ENCODE data around the gene EPN3.

EPN3 gene

DNA sequence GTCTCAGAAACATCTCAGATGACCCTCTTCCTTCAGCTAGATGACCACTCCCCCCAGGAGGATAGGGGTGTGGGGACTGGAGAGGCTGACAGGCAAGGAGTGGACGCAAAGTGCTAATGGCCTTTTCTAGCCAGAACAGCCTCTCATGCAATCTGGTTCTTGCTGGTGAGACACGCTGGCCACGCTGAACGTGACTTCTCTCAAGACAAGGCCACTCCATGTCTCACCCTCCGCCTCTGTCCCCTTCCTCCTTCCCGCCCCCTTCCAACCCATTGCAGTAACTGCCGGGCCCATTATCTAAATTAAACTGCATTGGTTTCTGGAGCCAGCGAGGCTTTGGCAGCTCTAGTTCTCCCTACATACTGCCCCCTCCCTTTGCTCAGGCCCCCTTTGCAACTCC lies 37.5 kb downstream of the EPN3 start:
- TF ChIP-seq, protein P1, sequence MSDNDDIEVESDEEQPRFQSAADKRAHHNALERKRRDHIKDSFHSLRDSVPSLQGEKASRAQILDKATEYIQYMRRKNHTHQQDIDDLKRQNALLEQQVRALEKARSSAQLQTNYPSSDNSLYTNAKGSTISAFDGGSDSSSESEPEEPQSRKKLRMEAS (IDR thresholded peaks at IDR 0.05) = no peak
- TF ChIP-seq TCF12 (IDR thresholded peaks at IDR 0.05; ENCODE audit: low read depth) = no peak
- TF ChIP-seq, protein P2, sequence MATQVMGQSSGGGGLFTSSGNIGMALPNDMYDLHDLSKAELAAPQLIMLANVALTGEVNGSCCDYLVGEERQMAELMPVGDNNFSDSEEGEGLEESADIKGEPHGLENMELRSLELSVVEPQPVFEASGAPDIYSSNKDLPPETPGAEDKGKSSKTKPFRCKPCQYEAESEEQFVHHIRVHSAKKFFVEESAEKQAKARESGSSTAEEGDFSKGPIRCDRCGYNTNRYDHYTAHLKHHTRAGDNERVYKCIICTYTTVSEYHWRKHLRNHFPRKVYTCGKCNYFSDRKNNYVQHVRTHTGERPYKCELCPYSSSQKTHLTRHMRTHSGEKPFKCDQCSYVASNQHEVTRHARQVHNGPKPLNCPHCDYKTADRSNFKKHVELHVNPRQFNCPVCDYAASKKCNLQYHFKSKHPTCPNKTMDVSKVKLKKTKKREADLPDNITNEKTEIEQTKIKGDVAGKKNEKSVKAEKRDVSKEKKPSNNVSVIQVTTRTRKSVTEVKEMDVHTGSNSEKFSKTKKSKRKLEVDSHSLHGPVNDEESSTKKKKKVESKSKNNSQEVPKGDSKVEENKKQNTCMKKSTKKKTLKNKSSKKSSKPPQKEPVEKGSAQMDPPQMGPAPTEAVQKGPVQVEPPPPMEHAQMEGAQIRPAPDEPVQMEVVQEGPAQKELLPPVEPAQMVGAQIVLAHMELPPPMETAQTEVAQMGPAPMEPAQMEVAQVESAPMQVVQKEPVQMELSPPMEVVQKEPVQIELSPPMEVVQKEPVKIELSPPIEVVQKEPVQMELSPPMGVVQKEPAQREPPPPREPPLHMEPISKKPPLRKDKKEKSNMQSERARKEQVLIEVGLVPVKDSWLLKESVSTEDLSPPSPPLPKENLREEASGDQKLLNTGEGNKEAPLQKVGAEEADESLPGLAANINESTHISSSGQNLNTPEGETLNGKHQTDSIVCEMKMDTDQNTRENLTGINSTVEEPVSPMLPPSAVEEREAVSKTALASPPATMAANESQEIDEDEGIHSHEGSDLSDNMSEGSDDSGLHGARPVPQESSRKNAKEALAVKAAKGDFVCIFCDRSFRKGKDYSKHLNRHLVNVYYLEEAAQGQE (IDR thresholded peaks at IDR 0.05; ENCODE audit: low read depth) = no peak
- TF ChIP-seq RAD21 (IDR thresholded peaks at IDR 0.05; ENCODE audit: low read depth) = no peak
- no peak for TF ChIP-seq CREB1 (IDR thresholded peaks at IDR 0.05; ENCODE audit: low read depth)
- TF ChIP-seq NFIC (IDR thresholded peaks at IDR 0.05) = no peak
- no peak for TF ChIP-seq CEBPB (IDR thresholded peaks at IDR 0.05)
- TF ChIP-seq TEAD4 (IDR thresholded peaks at IDR 0.05) = no peak
- TF ChIP-seq EGR1 (IDR thresholded peaks at IDR 0.05) = no peak
- no peak for TF ChIP-seq USF1 (IDR thresholded peaks at IDR 0.05)
- no peak for TF ChIP-seq EP300 (IDR thresholded peaks at IDR 0.05; ENCODE audit: borderline replicate concordance)
- TF ChIP-seq YY1 (IDR thresholded peaks at IDR 0.05; ENCODE audit: low read depth) = no peak
- TF ChIP-seq ZBTB7A (IDR thresholded peaks at IDR 0.05; ENCODE audit: low read depth) = no peak

DNA sequence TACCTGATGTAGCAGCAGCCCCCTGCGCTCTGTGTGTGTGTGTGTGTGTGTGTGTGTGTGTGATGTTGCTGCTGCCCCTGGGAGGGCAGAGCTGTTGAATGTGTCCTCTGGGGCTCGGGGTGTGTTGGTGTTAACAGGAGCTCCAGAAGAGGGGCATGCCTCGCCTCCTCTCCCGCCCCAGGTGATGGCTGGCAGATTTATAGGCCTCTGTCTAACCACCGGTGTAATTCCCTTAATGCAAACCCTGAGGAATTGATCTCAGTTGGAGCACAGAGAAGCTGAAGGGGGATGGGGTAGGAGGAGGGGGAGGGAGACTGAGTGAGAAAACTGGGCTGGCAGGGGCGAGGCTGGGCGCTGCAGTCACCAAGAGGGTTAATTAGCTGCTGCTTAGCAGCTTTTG lies 38.0 kb downstream of the EPN3 start:
- TF ChIP-seq USF1 (IDR thresholded peaks at IDR 0.05) (no peak), CREB1 (IDR thresholded peaks at IDR 0.05; ENCODE audit: low read depth) (no peak), TCF12 (IDR thresholded peaks at IDR 0.05; ENCODE audit: low read depth) (no peak), TEAD4 (IDR thresholded peaks at IDR 0.05) (no peak), NFIC (IDR thresholded peaks at IDR 0.05) (no peak), TAF1 (IDR thresholded peaks at IDR 0.05; ENCODE audit: low read depth) (no peak), EP300 (IDR thresholded peaks at IDR 0.05; ENCODE audit: borderline replicate concordance) (no peak), YY1 (IDR thresholded peaks at IDR 0.05; ENCODE audit: low read depth) (no peak), EGR1 (IDR thresholded peaks at IDR 0.05) (no peak), CEBPB (IDR thresholded peaks at IDR 0.05) (no peak), RAD21 (IDR thresholded peaks at IDR 0.05; ENCODE audit: low read depth) (no peak), ZBTB7A (IDR thresholded peaks at IDR 0.05; ENCODE audit: low read depth) (no peak), FOXM1 (IDR thresholded peaks at IDR 0.05; ENCODE audit: borderline replicate concordance, low read depth) (no peak)
- TF ChIP-seq, protein P1 (IDR thresholded peaks at IDR 0.05) = no peak
- TF ChIP-seq, protein P2 (IDR thresholded peaks at IDR 0.05; ENCODE audit: low read depth) = no peak

DNA sequence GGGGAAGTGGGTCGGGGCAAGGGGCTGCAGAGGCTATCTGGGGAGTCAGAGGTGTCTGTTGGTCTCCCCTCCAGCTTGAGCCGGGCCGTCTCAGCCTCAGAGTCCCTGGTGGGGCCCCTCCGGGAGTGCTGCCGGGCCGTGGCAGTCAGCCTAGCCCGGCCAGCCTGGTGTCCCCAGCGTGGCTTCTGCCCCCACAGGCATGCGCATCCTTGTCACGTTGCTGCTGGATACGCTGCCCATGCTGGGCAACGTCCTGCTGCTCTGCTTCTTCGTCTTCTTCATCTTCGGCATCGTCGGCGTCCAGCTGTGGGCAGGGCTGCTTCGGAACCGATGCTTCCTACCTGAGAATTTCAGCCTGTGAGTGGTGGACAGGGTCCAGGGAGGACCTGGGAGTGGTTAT lies 39.1 kb downstream of the EPN3 start:
- no peak for TF ChIP-seq CREB1 (IDR thresholded peaks at IDR 0.05; ENCODE audit: low read depth)
- TF ChIP-seq YY1 (IDR thresholded peaks at IDR 0.05; ENCODE audit: low read depth) = no peak
- no peak for TF ChIP-seq FOXM1 (IDR thresholded peaks at IDR 0.05; ENCODE audit: borderline replicate concordance, low read depth)
- TF ChIP-seq EP300 (IDR thresholded peaks at IDR 0.05; ENCODE audit: borderline replicate concordance) = no peak

DNA sequence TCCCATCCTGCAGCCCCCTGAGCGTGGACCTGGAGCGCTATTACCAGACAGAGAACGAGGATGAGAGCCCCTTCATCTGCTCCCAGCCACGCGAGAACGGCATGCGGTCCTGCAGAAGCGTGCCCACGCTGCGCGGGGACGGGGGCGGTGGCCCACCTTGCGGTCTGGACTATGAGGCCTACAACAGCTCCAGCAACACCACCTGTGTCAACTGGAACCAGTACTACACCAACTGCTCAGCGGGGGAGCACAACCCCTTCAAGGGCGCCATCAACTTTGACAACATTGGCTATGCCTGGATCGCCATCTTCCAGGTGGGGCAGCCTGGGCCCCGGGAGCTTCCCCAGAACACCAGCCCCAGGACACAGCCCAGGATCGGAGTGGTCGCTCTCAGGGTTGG lies 40.0 kb downstream of the EPN3 start:
- no peak for TF ChIP-seq NFIC (IDR thresholded peaks at IDR 0.05)
- TF ChIP-seq FOXM1 (IDR thresholded peaks at IDR 0.05; ENCODE audit: borderline replicate concordance, low read depth) = no peak
- TF ChIP-seq EP300 (IDR thresholded peaks at IDR 0.05; ENCODE audit: borderline replicate concordance) = no peak
- TF ChIP-seq USF1 (IDR thresholded peaks at IDR 0.05) = no peak
- TF ChIP-seq, protein P1 (IDR thresholded peaks at IDR 0.05) = no peak
- TF ChIP-seq, protein P2 (IDR thresholded peaks at IDR 0.05; ENCODE audit: low read depth) = no peak
- TF ChIP-seq YY1 (IDR thresholded peaks at IDR 0.05; ENCODE audit: low read depth) = no peak

Data from Ishikawa (cell line).